MM.1S (cell line): Measurements from ENCODE around the gene COL5A2.

ENCODE experiments used
- EZH2phosphoT487 ChIP-seq: fragments of 300-600 bp; sonication (generic); IDR thresholded peaks from 2 replicates; pipeline ENCODE4 v1.6.1; 2018; ENCODE audit warnings: antibody characterized with exemption, low read length
- TF ChIP-seq, protein P1 (sequence below): fragments of 300-600 bp; sonication (generic); IDR thresholded peaks from 2 replicates; pipeline ENCODE4 v1.5.1; 2016; ENCODE audit warnings: antibody characterized with exemption, low read length, mixed read lengths

DNA sequence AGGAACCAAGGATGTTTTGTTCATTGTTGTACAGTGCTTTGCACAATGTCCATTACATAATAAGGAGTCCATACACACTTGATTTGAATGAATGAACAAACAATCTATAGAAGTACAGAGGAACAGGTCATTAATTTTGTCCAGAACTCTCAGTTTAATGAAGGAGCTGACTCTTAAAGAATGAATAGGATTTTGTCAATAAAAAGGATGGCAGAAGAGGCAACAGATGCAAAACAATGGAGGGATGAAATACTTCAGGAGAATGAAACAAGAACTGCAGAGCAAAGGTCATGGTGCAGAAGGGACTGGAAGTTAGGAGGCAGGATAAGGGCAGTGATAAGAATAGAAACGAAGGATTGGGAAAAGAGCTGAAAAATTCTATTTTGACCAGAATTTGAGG is 28.7 kb upstream of the COL5A2 start:
- TF ChIP-seq, protein P1, sequence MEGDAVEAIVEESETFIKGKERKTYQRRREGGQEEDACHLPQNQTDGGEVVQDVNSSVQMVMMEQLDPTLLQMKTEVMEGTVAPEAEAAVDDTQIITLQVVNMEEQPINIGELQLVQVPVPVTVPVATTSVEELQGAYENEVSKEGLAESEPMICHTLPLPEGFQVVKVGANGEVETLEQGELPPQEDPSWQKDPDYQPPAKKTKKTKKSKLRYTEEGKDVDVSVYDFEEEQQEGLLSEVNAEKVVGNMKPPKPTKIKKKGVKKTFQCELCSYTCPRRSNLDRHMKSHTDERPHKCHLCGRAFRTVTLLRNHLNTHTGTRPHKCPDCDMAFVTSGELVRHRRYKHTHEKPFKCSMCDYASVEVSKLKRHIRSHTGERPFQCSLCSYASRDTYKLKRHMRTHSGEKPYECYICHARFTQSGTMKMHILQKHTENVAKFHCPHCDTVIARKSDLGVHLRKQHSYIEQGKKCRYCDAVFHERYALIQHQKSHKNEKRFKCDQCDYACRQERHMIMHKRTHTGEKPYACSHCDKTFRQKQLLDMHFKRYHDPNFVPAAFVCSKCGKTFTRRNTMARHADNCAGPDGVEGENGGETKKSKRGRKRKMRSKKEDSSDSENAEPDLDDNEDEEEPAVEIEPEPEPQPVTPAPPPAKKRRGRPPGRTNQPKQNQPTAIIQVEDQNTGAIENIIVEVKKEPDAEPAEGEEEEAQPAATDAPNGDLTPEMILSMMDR: no peak
- no peak for TF ChIP-seq EZH2phosphoT487
